Fibroblast of peridontal ligament (primary cell): Measurements from ENCODE around the gene NT5C2.

ENCODE experiments used
- DNase-seq: peaks from one replicate; pipeline ENCODE4 v3.0.0-alpha.2; 2010; ENCODE audit errors: extremely low read depth

NT5C2 gene

GRCh38 chr10:103124420-103125096 lies 68.5 kb downstream of the NT5C2 start:
- DNase-seq: no peak

GRCh38 chr10:103123282-103124024 lies 69.6 kb downstream of the NT5C2 start:
- peak; percentile 30 for DNase-seq

GRCh38 chr10:103120977-103121735 lies 71.9 kb downstream of the NT5C2 start:
- peak; percentile 84 for DNase-seq

GRCh38 chr10:103120546-103120945 lies 72.5 kb downstream of the NT5C2 start:
- DNase-seq: no peak

GRCh38 chr10:103117247-103117646 lies 75.8 kb downstream of the NT5C2 start:
- DNase-seq: no peak

GRCh38 chr10:103114876-103115275 lies 78.2 kb downstream of the NT5C2 start:
- DNase-seq: no peak

GRCh38 chr10:103111918-103112877 lies 80.9 kb downstream of the NT5C2 start:
- DNase-seq: no peak

GRCh38 chr10:103111031-103111917 lies 81.8 kb downstream of the NT5C2 start:
- peak; percentile 78 for DNase-seq

GRCh38 chr10:103110407-103110806 lies 82.7 kb downstream of the NT5C2 start:
- DNase-seq: no peak

- no peak for DNase-seq
Measured at GRCh38 chr10:103109821-103110220, 83.3 kb downstream of the NT5C2 start.

GRCh38 chr10:103106539-103106938 lies 86.5 kb downstream of the NT5C2 start:
- no peak for DNase-seq

GRCh38 chr10:103105462-103105861 lies 87.6 kb downstream of the NT5C2 start:
- no peak for DNase-seq

- DNase-seq: no peak
Measured at GRCh38 chr10:103104721-103105120, 88.4 kb downstream of the NT5C2 start.

- DNase-seq: no peak
Measured at GRCh38 chr10:103103989-103104388, 89.1 kb downstream of the NT5C2 start.

GRCh38 chr10:103102195-103102594 lies 90.9 kb downstream of the NT5C2 start:
- peak; percentile 49 for DNase-seq

GRCh38 chr10:103100620-103101019 lies 92.5 kb downstream of the NT5C2 start:
- DNase-seq: no peak

GRCh38 chr10:103098240-103098639 lies 94.8 kb downstream of the NT5C2 start:
- no peak for DNase-seq

GRCh38 chr10:103096130-103096529 lies 96.9 kb downstream of the NT5C2 start:
- DNase-seq: no peak

GRCh38 chr10:103095005-103095404 lies 98.1 kb downstream of the NT5C2 start:
- DNase-seq: no peak

- DNase-seq: no peak
Measured at GRCh38 chr10:103090911-103091310, 102.2 kb downstream of the NT5C2 start.
